Smooth muscle cell (in vitro differentiated cells): ENCODE measurements around the gene DST. TPM values are rescaled to one million over a fixed set of nuclear protein-coding genes. Genes with fewer than 3 reads are reported as not detected.

Experiments used
- DNase-seq: peaks from one replicate; lab custom pipeline; 2025; ENCODE audit not compliant: unreplicated experiment; lab: John Stamatoyannopoulos, UW
- H2AFZ ChIP-seq: fragments of 200-600 bp; sonication (generic); 2 replicates; pipeline ENCODE4 v1.6.0; 2016; ENCODE audit warnings: antibody characterized with exemption, low read depth, mild to moderate bottlenecking
- H3F3A ChIP-seq: fragments of 200-600 bp; sonication (generic); 2 replicates; pipeline ENCODE4 v1.6.0; 2017; ENCODE audit warnings: antibody characterized with exemption, low read depth
- H3K27ac ChIP-seq: fragments of 200-600 bp; sonication (generic); 2 replicates; pipeline ENCODE4 v1.5.1; 2016; ENCODE audit warnings: low read depth, mild to moderate bottlenecking
- H3K27me3 ChIP-seq: fragments of 200-600 bp; sonication (generic); 2 replicates; pipeline ENCODE4 v1.6.1; 2016; ENCODE audit warnings: low read depth, mild to moderate bottlenecking
- H3K36me3 ChIP-seq: fragments of 200-600 bp; sonication (generic); 2 replicates; pipeline ENCODE4 v1.5.1; 2016; ENCODE audit warnings: low read depth
- H3K4me1 ChIP-seq: fragments of 200-600 bp; sonication (generic); 2 replicates; pipeline ENCODE4 v1.5.1; 2016; ENCODE audit warnings: low read depth
- H3K4me2 ChIP-seq: fragments of 200-600 bp; sonication (generic); 2 replicates; pipeline ENCODE4 v1.6.0; 2016; ENCODE audit warnings: mild to moderate bottlenecking
- H3K4me3 ChIP-seq: fragments of 200-600 bp; sonication (generic); 2 replicates; pipeline ENCODE4 v1.5.1; 2016; ENCODE audit warnings: mild to moderate bottlenecking
- H3K79me2 ChIP-seq: fragments of 200-600 bp; sonication (generic); 2 replicates; pipeline ENCODE4 v1.6.0; 2016; ENCODE audit warnings: low read depth, mild to moderate bottlenecking
- H3K9ac ChIP-seq: fragments of 200-600 bp; sonication (generic); 2 replicates; pipeline ENCODE4 v1.6.0; 2016; ENCODE audit warnings: low read depth
- H3K9me3 ChIP-seq: fragments of 200-600 bp; sonication (generic); replicated peaks from 2 replicates; pipeline ENCODE4 v1.5.1; 2016; ENCODE audit warnings: low read depth
- H4K20me1 ChIP-seq: fragments of 200-600 bp; sonication (generic); 2 replicates; pipeline ENCODE4 v1.6.0; 2016; ENCODE audit warnings: low read depth
- CTCF ChIP-seq: fragments of 200-600 bp; sonication (generic); IDR thresholded peaks from 2 replicates; pipeline ENCODE4 v1.5.1; 2017; ENCODE audit warnings: borderline replicate concordance, mild to moderate bottlenecking, antibody characterized with exemption; ENCODE audit not compliant: insufficient read depth, poor library complexity, severe bottlenecking
- WGBS: methylation state at CpG from one replicate; pipeline ENCODE4 v1.1.7; 2016; ENCODE audit warnings: low lambda C conversion rate; 5-methylcytosine and 5-hydroxymethylcytosine counted together
- polyA plus RNA-seq: library from polyadenylated mRNA; unstranded; fragments of >200 nt; fragmentation: Nextera tagmentation; extraction: Ambion mirVana; gene quantifications from 2 replicates; pipeline ENCODE4 v1.2.1, GENCODE V29; 2016
- total RNA-seq: library from RNA; depleted of rRNA; stranded (reverse); fragments of >200 nt; gene quantifications from 2 replicates; pipeline ENCODE4 v1.2.3, GENCODE V29; 2014

DST gene
- total and polyA plus RNA-seq, 2 experiments from 2014 or later, result 17.1 to 186 TPM

- no peaks in the 10 kb centered on the region for H3K4me1 ChIP-seq
- H2AFZ ChIP-seq, result no peak overlapping the region
- H3K4me2 ChIP-seq, result no peak overlapping the region
These were observed 147.0 kb downstream of the DST start for GRCh38 chr6:56495654-56496053.

GRCh38 chr6:56491606-56492328, 150.9 kb downstream of the DST start:
- H3K9me3 ChIP-seq, result no peaks in the 10 kb centered on the region
- H3K4me1 ChIP-seq, result no peaks in the 10 kb centered on the region
- H3K27ac ChIP-seq, result no peak overlapping the region
- H2AFZ ChIP-seq, result no peak overlapping the region
- no peak for DNase-seq
- peaks cover 10% of the 10 kb centered on the region for H3K36me3 ChIP-seq
- no peaks in the 10 kb centered on the region for H3K79me2 ChIP-seq
- WGBS, result 93% methylated on average over 4 of the region's 4 CpGs
- H3F3A ChIP-seq, result no peaks in the 10 kb centered on the region
- TF ChIP-seq CTCF, result no peak
- H3K4me2 ChIP-seq, result no peak overlapping the region
- no peaks in the 10 kb centered on the region for H4K20me1 ChIP-seq
- H3K9ac ChIP-seq, result no peak overlapping the region
- no peak overlapping the region for H3K4me3 ChIP-seq
- no peaks in the 10 kb centered on the region for H3K27me3 ChIP-seq

More at GRCh38 chr6:56495654-56496053, 147.0 kb downstream of the DST start:
- Histone ChIP-seq H3K27ac (no peak overlapping the region), H3K79me2 (no peaks in the 10 kb centered on the region), H3K9ac (no peak overlapping the region), H3F3A (peaks cover 15% of the 10 kb centered on the region), H3K4me3 (no peak overlapping the region), H3K36me3 (no peaks in the 10 kb centered on the region), H4K20me1 (no peaks in the 10 kb centered on the region), H3K9me3 (no peaks in the 10 kb centered on the region), H3K27me3 (no peaks in the 10 kb centered on the region)
- TF ChIP-seq CTCF, result no peak
- DNase-seq, result no peak
- WGBS, result 92% methylated on average over 3 of the region's 3 CpGs

DNA sequence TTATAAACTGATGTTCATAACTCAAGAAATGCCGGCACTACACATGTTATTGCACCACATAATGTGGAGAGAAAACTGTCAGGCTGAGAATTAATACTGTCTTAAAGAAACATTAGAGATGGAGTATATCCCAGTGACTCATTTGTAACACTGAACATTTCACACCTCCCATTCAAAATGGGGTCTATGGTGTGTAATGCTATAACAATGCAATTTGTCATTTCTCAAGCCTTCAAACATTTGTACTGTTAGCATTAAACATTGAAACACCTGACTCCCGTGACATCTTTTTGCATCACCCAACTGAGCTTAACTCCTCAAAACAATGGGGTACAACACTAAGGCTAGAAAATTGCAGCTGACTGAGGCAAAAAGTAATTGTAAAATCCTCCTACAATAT, 151.7 kb downstream of the DST start:
- no peak overlapping the region for H3K4me2 ChIP-seq
- H2AFZ ChIP-seq, result no peak overlapping the region
- DNase-seq, result no peak
- no peaks in the 10 kb centered on the region for H3K4me1 ChIP-seq
- no peak overlapping the region for H3K9ac ChIP-seq
- no peaks in the 10 kb centered on the region for H3K9me3 ChIP-seq
- H3K27me3 ChIP-seq, result no peaks in the 10 kb centered on the region
- WGBS, result 93% methylated on average over 2 of the region's 2 CpGs
- no peak overlapping the region for H3K4me3 ChIP-seq
- no peaks in the 10 kb centered on the region for H3F3A ChIP-seq
- peaks cover 15% of the 10 kb centered on the region for H3K36me3 ChIP-seq
- no peak overlapping the region for H3K27ac ChIP-seq
- TF ChIP-seq CTCF, result no peak
- no peaks in the 10 kb centered on the region for H4K20me1 ChIP-seq
- no peaks in the 10 kb centered on the region for H3K79me2 ChIP-seq

DNA sequence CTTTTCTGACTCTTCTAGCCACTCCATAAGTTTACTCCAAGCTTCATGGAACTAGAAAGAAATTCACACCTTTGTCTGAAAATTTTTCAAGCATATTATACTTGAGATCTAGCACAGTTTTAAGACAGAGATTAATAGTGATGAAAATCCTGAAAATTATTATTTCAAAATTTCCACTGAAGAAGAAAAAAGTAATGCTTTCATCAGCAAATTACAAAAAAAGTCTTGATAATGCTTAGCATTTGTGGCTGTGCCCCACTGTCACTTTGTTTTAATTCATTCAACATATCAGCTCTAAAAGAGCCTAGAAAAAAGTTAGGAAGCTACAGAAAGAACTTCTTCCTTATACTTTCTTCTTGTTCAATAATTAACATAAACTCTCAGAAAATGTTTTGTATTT, 153.1 kb downstream of the DST start:
- H3K4me1 ChIP-seq, result no peaks in the 10 kb centered on the region
- no peaks in the 10 kb centered on the region for H4K20me1 ChIP-seq
- no peak overlapping the region for H2AFZ ChIP-seq
- no peak overlapping the region for H3K4me2 ChIP-seq
- no peak for TF ChIP-seq CTCF
- H3K4me3 ChIP-seq, result no peak overlapping the region
- no peaks in the 10 kb centered on the region for H3K9me3 ChIP-seq
- no peak for DNase-seq
- H3K27me3 ChIP-seq, result no peaks in the 10 kb centered on the region
- H3F3A ChIP-seq, result no peaks in the 10 kb centered on the region
- no peak overlapping the region for H3K9ac ChIP-seq
- H3K79me2 ChIP-seq, result no peaks in the 10 kb centered on the region
- H3K27ac ChIP-seq, result no peak overlapping the region
- H3K36me3 ChIP-seq, result peaks cover 15% of the 10 kb centered on the region
